ACC112 (cell line): ENCODE results near the gene THBS3.
"Not testable (repeated sequence)": the region's sequence is repeated elsewhere in the genome, so short reads cannot be mapped to it uniquely, and the experiment has no call there.

Experiments
- H2AFZ ChIP-seq: fragments of 200-600 bp; sonication (generic); one replicate; pipeline ENCODE4 v1.6.0; 2017; ENCODE audit warnings: antibody characterized with exemption, low read length; ENCODE audit not compliant: unreplicated experiment
- H3K27ac ChIP-seq: fragments of 200-600 bp; sonication (generic); 2 replicates; pipeline ENCODE4 v1.5.1; 2014; ENCODE audit warnings: low read depth, mild to moderate bottlenecking, antibody characterized with exemption, low read length, moderate library complexity
- H3K27me3 ChIP-seq: fragments of 200-600 bp; sonication (generic); 2 replicates; pipeline ENCODE4 v1.6.1; 2014; ENCODE audit warnings: mild to moderate bottlenecking, antibody characterized with exemption, low read length, moderate library complexity, mixed read lengths; ENCODE audit not compliant: insufficient read depth
- H3K36me3 ChIP-seq: fragments of 200-600 bp; sonication (generic); 2 replicates; pipeline ENCODE4 v1.6.1; 2016; ENCODE audit warnings: mild to moderate bottlenecking, antibody characterized with exemption, low read length, moderate library complexity, mixed read lengths; ENCODE audit not compliant: insufficient read depth
- H3K4me1 ChIP-seq: fragments of 200-600 bp; sonication (generic); one replicate; pipeline ENCODE4 v1.6.1; 2016; ENCODE audit warnings: low read length, mixed read lengths; ENCODE audit not compliant: insufficient read depth, unreplicated experiment, control insufficient read depth
- H3K4me3 ChIP-seq: fragments of 200-600 bp; sonication (generic); 2 replicates; pipeline ENCODE4 v1.5.1; 2014; ENCODE audit warnings: mild to moderate bottlenecking, low read depth, low read length
- H3K79me2 ChIP-seq: fragments of 200-600 bp; sonication (generic); one replicate; pipeline ENCODE4 v1.6.0; 2016; ENCODE audit warnings: low read length; ENCODE audit not compliant: control insufficient read depth, unreplicated experiment, insufficient read depth

THBS3 gene

DNA sequence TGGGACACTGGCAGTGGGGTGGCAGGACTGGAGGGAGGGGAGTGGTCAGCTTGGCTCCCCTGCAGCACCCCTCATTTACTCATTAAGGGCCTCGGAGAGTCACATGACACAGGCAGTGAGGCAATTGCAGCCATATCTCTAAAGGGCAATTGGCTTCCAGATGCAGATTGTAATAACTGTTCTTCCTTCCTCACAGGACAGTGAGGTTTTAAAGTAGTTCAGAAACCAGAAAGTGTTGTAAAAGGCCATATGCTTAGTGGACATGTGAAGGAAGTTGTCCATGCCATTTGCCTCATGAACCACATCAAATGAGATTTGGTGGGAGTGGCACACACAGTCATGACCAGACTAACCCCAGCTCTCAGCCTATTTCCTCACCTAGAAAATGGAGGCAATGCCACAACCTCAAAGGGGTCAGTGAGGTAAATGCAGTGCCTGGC lies 11.9 kb upstream of the THBS3 start:
- H3K27me3 ChIP-seq = no peaks in the 10 kb centered on the region
- H3K79me2 ChIP-seq = peaks cover 4% of the 10 kb centered on the region
- no peak overlapping the region for H3K4me3 ChIP-seq
- peaks cover 18% of the 10 kb centered on the region for H3K4me1 ChIP-seq
- H3K27ac ChIP-seq = no peak overlapping the region
- no peak overlapping the region for H2AFZ ChIP-seq
- no peaks in the 10 kb centered on the region for H3K36me3 ChIP-seq

DNA sequence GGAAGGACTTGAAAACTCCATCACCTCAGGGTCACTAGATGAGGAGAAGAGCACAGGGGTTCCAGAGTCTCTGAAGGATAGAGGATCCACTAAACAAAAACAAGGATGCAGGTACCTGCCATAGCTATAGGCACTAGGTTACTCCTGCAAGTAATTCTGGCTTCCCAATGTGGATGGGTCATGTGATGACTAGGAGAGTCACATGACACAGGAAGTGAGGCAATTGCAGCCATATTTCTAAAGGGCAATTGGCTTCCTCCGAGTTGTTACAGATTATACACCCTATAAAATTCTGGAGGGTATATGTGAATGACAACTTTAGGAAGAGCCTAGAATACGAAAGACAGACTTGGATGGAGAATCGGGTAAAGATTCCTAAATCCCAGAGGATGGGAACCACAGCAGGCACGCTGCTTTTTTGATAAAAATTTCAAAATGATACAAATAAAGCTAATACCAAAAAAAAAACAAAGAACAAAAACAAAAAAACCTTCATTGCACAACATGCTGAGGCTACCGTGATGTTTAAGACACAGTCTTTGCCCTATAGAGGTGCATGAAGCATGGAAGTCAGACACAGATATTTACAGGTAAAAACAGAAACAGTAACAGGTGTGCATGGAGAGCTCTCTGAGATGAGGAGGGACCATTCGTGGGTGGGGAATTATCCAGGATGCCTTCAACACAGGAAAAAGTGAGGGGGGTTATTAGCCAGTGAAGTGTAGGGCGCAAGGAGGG lies 11.3 kb upstream of the THBS3 start:
- Histone ChIP-seq H3K4me3 (no peak overlapping the region), H3K79me2 (peaks cover 2% of the 10 kb centered on the region), H3K36me3 (no peaks in the 10 kb centered on the region), H3K4me1 (peaks cover 12% of the 10 kb centered on the region), H3K27me3 (no peaks in the 10 kb centered on the region), H2AFZ (no peak overlapping the region), H3K27ac (no peak overlapping the region)

DNA sequence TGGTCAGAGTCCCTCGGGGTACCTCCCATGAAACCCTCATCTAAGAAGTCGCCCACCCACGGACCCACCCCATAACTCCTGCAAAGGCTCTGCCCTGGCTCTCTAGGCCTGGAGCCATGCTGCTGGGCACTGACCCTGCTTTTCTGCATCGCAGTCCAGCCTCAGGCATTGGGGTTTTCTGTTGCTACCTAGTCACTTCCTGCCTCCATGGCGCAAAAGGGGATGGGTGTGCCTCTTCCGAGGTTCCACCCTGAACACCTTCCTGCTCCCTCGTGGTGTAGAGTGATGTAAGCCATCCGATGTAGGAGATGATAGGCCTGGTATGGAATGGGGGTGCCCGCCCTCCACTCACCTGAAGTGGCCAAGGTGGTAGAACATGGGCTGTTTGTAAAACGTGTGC lies 7.0 kb upstream of the THBS3 start:
- not testable (repeated sequence) for H3K4me3 ChIP-seq, H3K79me2 ChIP-seq, H3K27ac ChIP-seq, H3K27me3 ChIP-seq, H3K36me3 ChIP-seq, H2AFZ ChIP-seq
- peaks cover 18% of the 10 kb centered on the region for H3K4me1 ChIP-seq

DNA sequence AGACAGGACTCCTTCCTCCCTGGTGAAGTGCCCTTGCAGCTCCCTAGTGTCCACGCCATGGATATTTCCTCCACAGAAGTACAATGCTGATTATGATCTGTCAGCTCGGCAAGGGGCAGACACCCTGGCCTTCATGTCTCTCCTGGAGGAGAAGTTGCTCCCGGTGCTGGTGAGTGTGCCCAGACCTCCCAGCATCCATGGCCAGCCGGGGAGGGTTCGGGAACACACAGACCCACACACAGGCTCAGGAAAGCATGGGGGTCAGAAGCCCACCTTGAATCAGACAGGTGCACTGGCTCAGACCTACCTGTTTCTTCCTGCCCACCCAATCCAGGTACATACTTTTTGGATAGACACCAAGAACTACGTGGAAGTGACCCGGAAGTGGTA lies 4.3 kb upstream of the THBS3 start:
- H3K27ac ChIP-seq, H3K36me3 ChIP-seq, H3K4me3 ChIP-seq, H3K27me3 ChIP-seq, H2AFZ ChIP-seq: not testable (repeated sequence)
- Histone ChIP-seq H3K4me1 (peaks cover 22% of the 10 kb centered on the region), H3K79me2 (peaks cover 10% of the 10 kb centered on the region)

DNA sequence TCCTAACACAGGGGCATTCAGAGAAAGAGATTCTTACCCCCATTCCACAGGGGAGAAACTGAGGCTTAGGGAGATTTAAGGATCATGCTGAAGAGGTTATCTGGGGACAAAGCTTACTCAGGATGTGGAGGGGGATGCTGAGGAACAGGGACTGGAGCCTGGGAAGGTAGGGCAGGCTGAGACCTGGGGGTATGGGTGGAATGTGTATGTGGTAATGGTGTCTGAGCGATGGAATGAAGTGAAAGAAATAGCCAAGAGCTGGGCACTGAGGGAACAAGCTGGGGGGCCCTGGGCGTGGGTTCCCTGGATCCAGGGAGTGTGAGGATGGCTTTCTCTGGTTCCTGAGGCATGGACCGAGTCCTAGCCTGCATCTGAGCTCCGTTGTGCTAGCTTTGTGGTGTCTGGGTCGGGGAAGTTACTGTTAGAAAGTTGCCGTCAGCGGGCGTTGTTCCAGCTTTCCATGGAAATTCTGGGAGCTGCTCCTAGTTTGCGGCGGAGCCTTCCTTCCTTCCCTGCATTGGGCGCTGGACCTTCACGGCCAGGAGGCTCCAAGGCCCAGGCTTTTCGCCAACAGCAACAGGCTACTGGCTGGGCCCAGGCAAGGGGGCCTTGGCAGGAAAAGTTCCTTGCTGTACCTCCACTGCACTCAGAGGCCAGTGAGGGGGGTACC lies 3.8 kb upstream of the THBS3 start:
- H3K27me3 ChIP-seq, H3K27ac ChIP-seq, H2AFZ ChIP-seq, H3K4me3 ChIP-seq, H3K36me3 ChIP-seq: not testable (repeated sequence)
- peaks cover 10% of the 10 kb centered on the region for H3K79me2 ChIP-seq
- H3K4me1 ChIP-seq = peaks cover 22% of the 10 kb centered on the region

DNA sequence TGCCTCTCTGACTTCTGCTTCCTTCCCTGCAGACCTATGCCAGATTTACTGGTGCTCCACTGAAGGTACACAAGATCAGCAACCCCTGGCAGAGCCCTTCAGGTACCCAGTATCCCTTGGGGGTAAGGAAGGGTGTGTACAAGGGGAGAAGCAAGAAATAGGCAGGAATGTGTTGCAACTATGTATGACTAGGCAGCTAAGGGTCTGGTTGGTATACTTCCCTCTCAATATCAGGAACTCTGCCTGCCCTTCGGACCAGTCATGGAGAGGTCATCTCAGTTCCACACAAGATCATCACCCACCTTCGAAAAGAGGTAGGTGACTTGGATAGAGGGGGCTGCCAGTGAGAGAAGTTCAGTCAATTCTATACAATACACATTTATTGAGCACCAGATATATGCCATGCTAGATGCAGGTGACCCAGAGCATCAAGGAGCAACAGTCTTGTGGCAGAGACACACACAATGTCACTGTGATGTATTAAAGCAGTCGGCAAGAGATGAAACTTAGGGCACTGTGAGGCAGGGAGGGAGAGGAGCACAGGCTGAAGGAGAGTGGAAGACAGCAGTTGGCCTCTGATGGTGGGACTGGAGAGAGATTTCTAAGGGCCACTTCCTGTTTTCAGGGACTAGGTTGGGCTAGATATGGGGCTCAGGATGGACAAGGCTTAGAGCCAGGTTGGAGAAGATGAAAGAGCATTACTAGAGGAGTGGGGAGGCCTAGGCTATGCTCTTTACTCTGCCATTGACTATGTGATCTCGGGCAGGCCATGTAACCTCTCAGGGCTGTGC lies 2.8 kb upstream of the THBS3 start:
- Histone ChIP-seq H3K36me3 (no peaks in the 10 kb centered on the region), H3K27ac (no peak overlapping the region), H3K4me1 (peaks cover 22% of the 10 kb centered on the region), H3K79me2 (peaks cover 10% of the 10 kb centered on the region), H3K27me3 (no peaks in the 10 kb centered on the region), H3K4me3 (peak overlapping the region; percentile 91), H2AFZ (no peak overlapping the region)

DNA sequence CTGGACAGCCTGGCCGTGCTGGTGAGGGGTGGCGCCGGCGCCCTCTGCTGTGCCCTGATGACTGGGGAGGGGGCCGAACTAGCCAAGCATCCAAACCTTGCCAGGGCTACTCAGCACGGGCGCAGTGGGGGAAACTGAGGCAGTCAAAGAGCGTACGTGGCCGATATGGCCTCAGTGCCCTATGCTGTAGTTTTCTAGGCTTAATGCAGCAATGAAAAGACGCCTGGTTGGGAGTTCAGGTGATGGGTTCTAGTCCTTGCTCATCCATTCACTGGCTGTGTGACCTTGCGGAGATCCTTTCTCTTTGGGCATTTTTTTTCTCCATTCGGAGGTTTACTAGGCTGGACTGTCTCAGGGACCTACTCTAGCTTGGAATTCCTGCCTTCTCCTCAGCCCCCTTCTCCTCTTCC lies 1.6 kb upstream of the THBS3 start:
- no peaks in the 10 kb centered on the region for H3K27me3 ChIP-seq
- no peaks in the 10 kb centered on the region for H3K36me3 ChIP-seq
- no peak overlapping the region for H2AFZ ChIP-seq
- peak overlapping the region; percentile 98 for H3K27ac ChIP-seq
- H3K4me1 ChIP-seq = peaks cover 22% of the 10 kb centered on the region
- peak overlapping the region; percentile 91 for H3K4me3 ChIP-seq
- peaks cover 10% of the 10 kb centered on the region for H3K79me2 ChIP-seq

DNA sequence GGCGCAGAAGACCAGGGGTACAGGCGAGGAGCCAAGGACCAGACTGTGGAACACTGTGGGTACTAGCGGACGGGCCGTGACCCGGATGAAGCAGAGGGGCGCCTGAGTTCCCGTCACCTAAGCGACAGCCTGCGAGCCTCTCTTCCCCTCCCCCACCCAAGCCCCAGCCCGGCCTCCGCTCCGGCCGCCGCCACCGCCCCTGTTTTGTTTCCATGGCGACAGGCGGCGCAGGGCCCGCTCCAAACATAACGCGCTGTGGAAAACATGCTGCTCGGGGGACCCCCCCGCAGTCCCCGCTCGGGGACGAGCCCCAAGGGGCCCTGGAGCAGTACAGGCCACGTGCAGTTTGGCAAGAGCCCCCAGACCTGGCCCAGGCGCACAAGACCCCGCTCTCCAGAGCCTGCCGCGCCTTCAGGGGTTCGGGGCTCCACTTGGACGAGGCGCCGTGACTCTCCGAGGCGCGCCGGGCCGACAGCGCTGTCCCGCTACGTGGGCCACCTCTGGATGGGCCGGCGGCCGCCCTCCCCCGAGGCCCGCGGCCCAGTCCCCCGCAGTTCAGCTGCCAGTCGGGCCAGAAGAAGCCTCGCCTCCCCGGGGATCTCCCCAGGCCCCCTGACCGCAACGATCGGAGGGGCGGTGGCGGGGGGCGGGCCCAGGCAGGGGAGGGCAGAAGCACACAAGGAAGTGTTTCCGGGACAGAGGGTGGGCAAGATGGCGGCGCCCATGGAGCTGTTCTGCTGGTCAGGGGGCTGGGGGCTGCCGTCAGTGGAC lies 1.0 kb upstream of the THBS3 start, which contains the start of gene MTX1:
Gene MTX1 (plus strand): TSS at position 155 of the 771 bp plus-strand sequence. CDS start 110 bp downstream, at position 265.
- Histone ChIP-seq H3K79me2 (peaks cover 10% of the 10 kb centered on the region), H3K27me3 (no peaks in the 10 kb centered on the region), H2AFZ (peak within 1 kb of the TSS; percentile 67), H3K4me3 (peak within 1 kb of the TSS; percentile 91), H3K27ac (peak within 1 kb of the TSS; percentile 98), H3K36me3 (no peaks in the 10 kb centered on the region), H3K4me1 (peaks cover 22% of the 10 kb centered on the region)

DNA sequence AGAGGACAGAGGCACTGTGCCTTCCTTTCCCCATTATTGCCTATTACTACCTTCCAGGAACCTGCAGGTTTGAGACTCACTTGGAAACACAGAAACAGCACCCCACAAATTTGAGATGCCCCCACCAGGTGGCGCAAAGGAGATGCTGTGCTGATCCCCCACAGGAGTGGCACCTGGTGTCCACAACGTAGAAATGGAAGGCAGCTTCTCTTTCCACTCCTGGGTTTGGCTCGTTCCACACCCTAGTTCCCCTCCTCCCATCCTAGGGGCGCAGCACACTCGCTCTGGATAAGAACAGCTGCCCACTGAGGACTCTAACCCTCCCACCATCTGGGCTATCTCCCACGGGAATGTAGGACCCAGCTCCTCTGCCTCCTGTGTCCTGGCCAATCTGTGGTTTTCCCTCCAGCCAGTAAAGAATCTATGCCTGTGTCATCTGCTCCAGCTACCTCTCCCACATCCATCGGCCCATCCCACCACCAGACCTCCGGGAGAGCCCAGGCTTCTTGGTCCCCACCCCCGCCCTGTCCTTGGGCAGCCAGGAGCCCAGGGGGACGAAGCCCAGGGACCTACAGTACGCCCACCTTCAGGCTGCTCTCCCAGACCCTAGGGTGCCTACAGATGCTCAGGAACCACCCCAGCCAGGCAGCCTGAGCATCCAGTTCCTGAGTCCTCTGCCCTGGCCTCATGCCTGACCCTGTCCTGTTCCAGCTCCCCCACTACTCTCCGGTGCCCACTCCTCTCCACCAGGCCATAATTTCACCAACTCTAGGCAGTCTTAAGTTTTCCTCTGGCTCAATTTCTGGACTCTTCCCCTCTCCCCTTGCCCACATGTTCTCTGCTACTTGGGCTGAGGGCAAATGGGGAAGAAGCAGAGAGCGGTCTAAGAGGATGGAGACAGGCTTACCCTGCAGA lies 549 bp downstream of the THBS3 start:
- H3K27me3 ChIP-seq = no peaks in the 10 kb centered on the region
- no peaks in the 10 kb centered on the region for H3K36me3 ChIP-seq
- H2AFZ ChIP-seq = peak overlapping the region; percentile 67
- peaks cover 22% of the 10 kb centered on the region for H3K4me1 ChIP-seq
- H3K27ac ChIP-seq = peak overlapping the region; percentile 98
- peak overlapping the region; percentile 91 for H3K4me3 ChIP-seq
- peaks cover 10% of the 10 kb centered on the region for H3K79me2 ChIP-seq
